NCI-H2171 (cell line): ENCODE measurements around the gene PTX4.
A peak's percentile ranks its signal among the peaks of the same experiment; 100 is the strongest.
"Not testable (repeated sequence)": the region's sequence is repeated elsewhere in the genome, so short reads cannot be mapped to it uniquely, and the experiment has no call there.

Experiments
- DNase-seq: peaks from one replicate; lab custom pipeline; 2025; lab: John Stamatoyannopoulos, UW

Gene PTX4

DNA sequence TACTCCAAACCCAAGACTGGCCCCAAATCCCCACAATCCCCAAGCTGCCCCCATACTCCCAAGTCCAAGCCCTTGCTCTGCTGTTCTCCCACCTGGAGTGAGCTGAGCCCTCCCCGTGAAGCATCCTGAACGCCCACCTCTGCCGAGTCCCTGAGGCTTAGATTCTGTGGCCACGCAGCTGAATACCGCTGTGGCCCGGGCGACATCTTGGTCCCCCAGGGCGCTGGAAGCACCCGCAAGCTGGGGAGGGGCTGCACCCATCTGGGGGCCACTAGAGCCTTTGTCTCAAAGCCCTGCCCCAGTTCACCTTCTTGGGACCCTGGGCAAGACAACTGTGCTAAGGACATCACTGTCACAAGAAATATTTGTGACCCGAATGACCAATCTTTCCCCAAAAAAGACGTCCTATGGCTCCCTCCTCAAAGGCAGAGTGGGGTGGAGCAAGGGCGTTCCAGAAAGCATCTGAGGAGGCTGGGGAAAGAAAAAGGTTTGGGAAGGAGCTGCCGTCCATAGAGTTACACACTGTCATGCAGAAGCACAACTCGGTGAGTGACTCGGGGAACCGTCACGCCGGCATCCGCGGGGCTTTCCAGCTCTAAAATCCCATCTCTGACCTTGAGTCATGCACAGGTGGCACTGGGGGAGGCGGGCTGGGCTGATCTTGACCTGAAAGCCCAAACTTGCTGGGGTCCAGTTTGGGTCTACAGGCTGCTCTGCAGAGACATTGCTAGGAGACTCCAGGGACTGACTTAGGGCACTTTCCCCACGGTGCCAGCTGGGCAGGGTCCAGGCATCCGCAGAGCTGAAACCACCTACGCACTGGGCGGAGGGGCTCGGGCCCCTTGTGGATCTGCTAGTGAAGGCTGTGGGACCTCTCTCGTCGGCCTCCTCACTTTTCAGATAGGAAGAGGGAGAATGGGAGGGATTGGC, 6.6 kb downstream of the PTX4 start:
- DNase-seq = no peak

DNA sequence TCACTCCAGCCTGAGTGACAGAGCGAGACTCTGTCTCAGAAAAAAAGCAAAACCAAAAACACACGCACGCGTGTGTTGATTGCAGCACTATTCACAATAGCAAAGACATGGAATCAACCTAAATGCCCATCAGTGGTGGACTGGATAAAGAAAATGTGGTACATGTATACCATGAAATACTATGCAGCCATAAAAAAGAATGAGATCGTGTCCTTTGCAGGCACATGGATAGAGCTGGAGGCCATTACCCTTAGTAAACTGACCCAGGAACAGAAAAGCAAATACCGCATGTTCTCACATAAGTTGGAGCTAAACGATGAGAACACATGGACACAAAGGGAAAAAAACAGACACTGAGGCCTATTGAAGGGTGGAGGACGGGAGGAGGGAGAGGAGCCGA, 9.8 kb downstream of the PTX4 start:
- DNase-seq = not testable (repeated sequence)

- DNase-seq = no peak
Measured at GRCh38 chr16:1477033-1477432, 11.7 kb downstream of the PTX4 start.

GRCh38 chr16:1475552-1476114, 13.1 kb downstream of the PTX4 start:
- DNase-seq = no peak

GRCh38 chr16:1474796-1475551, 13.8 kb downstream of the PTX4 start, which contains the start of gene CLCN7:
TSS of gene CLCN7 (minus strand) at chr16:1475028. CDS start at chr16:1474974, 54 bp downstream.
- DNase-seq = peak; percentile 83

DNA sequence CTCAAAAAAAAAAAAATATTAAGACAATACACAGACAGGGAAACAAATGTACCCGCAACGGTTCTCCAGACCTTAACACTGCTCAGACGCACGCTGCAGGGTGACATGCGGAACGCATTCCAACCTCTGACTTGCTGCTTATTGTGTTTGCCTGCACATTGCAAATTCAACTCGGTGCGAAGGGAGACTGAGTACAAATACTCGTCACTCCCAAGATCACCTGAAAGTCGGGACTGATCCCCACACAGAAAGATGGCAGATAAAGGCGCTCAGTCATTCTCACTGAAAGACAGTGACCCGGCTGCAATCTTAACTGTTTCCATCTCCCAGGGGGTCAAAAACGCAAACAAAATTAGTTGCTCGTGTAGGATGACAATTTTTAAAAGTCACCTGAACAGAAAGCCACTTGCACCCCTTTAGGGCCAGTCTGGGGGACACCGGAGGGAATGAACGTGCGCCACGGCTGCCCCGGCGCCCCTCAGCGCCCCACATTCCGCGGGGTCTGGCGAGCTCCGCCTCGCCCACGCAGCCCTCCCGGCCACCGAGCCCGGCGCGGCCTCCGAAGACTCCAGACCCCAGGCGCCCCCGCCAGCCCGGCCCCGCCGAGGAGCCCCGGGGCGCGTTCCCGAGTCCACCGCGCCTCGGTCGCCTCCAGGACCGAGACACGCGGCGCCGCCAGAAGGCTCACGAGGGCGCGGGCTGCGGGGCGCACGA, 14.5 kb downstream of the PTX4 start:
- no peak for DNase-seq

DNA sequence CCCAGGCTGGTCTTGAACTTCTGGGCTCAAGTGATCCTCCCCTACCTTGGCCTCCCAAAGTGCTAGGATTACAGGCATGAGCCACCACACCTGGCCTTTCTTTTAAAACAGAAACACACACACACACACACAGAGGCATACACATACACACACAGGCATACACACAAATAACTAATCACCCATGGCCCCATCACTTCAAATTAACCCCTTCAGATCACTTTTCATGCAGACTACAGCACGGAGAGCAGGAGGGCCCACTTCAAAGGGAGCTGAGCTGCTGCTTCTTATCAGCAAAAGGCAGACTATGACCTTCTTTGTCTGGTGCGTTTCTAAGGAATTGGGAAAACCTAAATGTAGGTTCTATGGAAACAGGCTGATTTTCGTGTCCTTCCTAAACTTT, 15.8 kb downstream of the PTX4 start:
- DNase-seq = no peak

DNA sequence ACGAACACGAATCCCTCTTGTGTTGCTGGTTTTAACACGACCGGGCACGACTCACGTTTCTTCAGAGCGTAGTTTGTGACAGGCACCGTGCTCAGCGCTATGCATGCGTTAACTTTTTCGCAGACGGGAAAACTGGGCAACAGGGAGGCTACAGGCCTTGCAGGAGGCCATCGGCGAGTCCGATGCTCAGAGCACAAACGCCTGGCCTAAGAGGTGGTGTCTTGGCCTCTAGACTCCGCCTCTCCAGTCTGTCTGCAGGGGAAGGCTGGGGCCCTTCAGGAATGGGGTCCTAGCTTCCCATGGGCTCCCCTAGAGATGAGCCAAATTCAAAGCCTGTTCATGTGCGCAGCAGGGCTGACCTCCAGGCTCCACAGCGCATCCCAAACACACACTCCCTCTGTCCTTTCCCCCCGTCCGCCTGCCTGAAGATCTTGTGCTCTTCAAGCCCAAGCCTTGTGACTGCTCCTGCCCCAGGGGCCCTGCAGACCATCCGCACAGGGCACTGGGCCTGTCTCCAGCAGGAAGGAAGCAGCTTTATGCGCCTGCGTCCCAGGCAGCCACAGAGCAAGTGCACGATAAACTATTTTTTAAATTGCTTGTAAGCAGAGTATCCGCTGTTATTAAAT, 17.1 kb downstream of the PTX4 start:
- DNase-seq = no peak

GRCh38 chr16:1470481-1471251, 18.1 kb downstream of the PTX4 start:
- DNase-seq = no peak

DNA sequence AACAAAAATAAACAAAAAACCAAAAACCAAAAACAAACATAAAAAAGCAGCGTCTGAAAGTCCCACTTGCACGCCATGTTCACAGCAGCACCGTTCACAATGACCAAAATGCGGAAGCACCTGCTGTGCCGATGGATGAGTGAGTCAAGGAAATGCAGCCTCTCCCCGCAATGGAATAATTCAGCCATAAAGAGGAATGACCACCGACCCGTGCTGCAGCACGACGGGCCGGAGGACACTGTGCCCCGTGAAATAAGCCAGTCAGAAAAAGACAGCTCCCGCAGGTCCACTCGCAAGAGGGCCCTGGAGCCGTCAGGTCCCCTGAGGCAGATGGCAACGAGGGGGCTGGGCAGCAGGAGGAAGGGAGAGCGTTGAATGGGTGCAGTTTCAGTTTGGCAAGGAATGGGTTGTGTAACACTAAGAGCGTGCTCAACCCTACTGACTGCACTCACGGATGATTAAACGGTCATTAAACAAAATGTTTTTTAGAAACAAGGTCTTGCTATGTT, 19.0 kb downstream of the PTX4 start:
- no peak for DNase-seq

- not testable (repeated sequence) for DNase-seq
Measured at GRCh38 chr16:1469141-1469540, 19.6 kb downstream of the PTX4 start.

DNA sequence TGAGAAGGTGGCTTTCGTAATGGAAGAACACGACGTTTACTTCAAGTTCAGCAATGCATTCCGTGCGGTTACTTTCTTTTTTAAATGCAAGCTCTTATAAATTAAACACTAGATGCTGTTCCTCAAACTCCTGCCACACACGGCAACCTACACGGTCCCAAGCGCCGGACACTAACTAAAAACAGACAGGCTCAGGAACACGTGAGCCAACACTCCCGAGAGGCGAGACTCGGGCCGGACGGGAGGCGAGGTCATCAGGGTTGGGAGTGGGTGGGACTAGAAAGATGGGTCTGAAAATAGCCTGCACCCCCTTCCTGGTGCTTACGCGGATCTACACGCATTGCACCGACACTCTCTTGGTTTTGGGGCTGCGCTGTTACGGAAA, 20.3 kb downstream of the PTX4 start:
- no peak for DNase-seq

DNA sequence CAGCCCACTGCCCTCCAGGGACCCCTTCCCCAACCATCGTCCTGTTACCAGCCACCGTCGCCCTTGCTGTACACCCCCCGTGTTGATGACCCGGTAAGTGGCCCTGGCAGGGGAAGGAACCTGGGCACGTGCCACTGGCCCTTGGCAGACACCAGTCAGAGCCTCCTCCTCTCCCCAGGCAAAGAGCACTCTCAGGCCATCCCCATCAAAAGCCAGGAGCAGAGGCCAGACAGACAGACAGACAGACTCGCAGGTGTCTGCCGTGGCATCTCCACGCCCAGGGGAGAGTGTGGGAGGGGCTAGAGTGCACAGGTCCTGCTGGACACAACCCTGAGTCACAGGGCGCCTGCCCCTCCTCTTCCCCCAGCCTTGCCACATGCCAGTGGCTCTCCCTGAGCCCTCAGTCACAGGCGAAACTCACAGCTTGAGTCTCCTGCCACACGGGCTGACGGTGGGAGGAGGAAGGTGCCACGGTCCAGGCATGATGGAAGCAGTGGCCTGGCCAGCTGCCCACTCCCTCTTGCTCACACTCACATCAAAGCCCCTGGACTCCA, 21.7 kb downstream of the PTX4 start:
- no peak for DNase-seq

DNA sequence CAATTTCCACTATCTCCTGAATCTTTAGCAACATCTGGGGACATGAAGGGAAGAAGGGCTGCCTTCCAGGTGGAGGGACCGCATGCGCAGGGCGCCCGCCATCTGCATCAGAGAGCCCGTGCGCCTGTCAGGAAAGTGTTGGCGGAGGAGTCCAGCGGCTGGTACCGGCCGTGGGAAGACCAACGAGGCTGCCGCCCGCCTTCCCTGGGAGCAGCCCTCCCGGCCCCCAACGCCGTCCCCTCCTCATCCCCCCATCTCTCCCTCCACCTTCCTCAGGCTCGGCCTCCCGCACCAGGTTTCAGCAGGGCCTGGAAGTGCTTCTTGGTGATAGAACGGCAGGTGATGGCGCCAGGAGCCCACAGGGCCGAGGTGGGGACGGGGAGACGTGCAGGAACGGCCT, 22.7 kb downstream of the PTX4 start:
- DNase-seq = no peak

DNA sequence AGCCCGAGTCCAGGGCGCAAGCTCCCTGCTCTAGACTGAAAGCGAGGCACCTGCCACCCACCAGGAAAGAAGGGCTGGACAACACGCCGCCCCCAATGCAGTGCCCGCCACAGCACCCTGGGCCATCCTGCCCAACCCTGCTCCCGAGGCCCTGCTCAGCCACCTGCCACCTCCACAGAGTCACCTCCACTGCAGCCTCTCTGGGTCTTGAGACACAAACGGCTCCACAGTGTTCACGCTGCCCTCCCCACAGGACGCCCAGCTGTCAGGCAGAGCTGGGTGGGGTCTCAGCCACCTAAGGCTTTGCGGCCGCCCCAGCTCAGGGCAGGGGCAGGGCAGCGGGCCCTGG, 23.2 kb downstream of the PTX4 start:
- DNase-seq = no peak

GRCh38 chr16:1464894-1465566, 23.7 kb downstream of the PTX4 start:
- DNase-seq = no peak

- no peak for DNase-seq
Measured at GRCh38 chr16:1464196-1464893, 24.4 kb downstream of the PTX4 start.

- no peak for DNase-seq
Measured at GRCh38 chr16:1461146-1461545, 27.6 kb downstream of the PTX4 start.

DNA sequence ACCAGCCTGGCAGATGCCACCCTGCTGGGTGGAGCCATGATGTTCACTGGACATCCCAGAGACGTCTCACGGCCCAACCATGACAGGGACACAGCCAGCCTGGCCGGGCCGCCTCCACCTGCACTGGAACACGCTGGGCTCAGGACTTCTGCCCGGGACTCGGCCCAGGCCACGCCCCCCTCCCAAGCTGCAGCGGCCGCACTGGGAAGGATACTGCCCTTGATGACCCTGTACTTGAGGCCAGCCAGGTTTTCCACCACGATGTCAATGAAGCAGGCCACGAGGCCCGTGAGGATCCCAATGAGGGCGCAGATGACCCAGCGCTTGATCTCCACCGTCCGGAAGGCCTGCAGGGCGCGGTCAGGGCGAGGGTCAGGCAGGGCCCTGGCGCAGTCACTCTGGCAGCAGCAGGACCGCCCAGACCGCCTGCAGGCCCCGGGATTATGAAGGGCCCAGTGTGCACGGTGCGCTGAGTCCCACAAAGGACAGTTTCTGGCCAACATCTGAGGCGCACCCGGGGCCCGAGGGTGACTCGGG, 28.1 kb downstream of the PTX4 start:
- no peak for DNase-seq
